CD14-positive monocyte (primary cell): Measurements from ENCODE around the gene BAAT. TPM values are rescaled to one million over a fixed set of nuclear protein-coding genes. Genes with fewer than 3 reads are reported as not detected.

Experiments used
- DNase-seq, 3 donors: peaks; one replicate each; pipeline ENCODE4 v3.0.0-alpha.2; 2011 to 2022
- H2AFZ ChIP-seq: 2 replicates; pipeline ENCODE4 v1.6.0; 2012; ENCODE audit warnings: mild to moderate bottlenecking, low read depth, low read length, inconsistent platforms; ENCODE audit not compliant: insufficient read depth, poor library complexity, severe bottlenecking
- H3K27ac ChIP-seq, 2 donors: 1 replicate in 1 of 2; 2 replicates in 1 of 2; pipeline ENCODE4 v1.5.1; 2012 to 2013; ENCODE audit warnings: low read length in 2 of 2, control low read depth in 1 of 2, inconsistent platforms in 1 of 2, low read depth in 1 of 2, mild to moderate bottlenecking in 1 of 2
- H3K27me3 ChIP-seq, 2 donors: one replicate each; pipeline versions ENCODE4 v1.6.0 to v1.6.1; 2011 to 2013; ENCODE audit warnings: low read length in 2 of 2; ENCODE audit not compliant: control insufficient read depth in 2 of 2, insufficient read depth in 2 of 2
- H3K36me3 ChIP-seq, 2 donors: replicated peaks in 1 of 2; 1 replicate in 1 of 2; 2 replicates in 1 of 2; pipeline versions ENCODE4 v1.5.1 to v1.6.1; 2012 to 2013; ENCODE audit warnings: low read length in 2 of 2, control low read depth in 1 of 2, inconsistent platforms in 1 of 2, mild to moderate bottlenecking in 1 of 2; ENCODE audit not compliant: insufficient read depth in 2 of 2, control insufficient read depth in 1 of 2
- H3K4me1 ChIP-seq, 2 donors: 1 replicate in 1 of 2; 2 replicates in 1 of 2; pipeline versions ENCODE4 v1.5.1 to v1.6.1; 2012 to 2013; ENCODE audit warnings: low read length in 2 of 2, control low read depth in 1 of 2, inconsistent platforms in 1 of 2, mild to moderate bottlenecking in 1 of 2, moderate library complexity in 1 of 2; ENCODE audit not compliant: insufficient read depth in 2 of 2, control insufficient read depth in 1 of 2
- H3K4me2 ChIP-seq: replicated peaks from 2 replicates; pipeline ENCODE3; 2012; ENCODE audit warnings: low read length, moderate library complexity, mild to moderate bottlenecking; ENCODE audit not compliant: poor library complexity, severe bottlenecking; ENCODE audit errors: extremely low read depth
- H3K4me3 ChIP-seq, 3 experiments: fragments of 200-600 bp in 1 of 3; sonication (generic) in 1 of 3; replicated peaks in 1 of 3; 1 replicate in 2 of 3; 2 replicates in 1 of 3; pipeline ENCODE4 v1.5.1; 2011 to 2013; ENCODE audit warnings: low read length in 3 of 3, mild to moderate bottlenecking in 3 of 3, control low read depth in 2 of 3, low read depth in 2 of 3, inconsistent platforms in 1 of 3, moderate library complexity in 1 of 3
- H3K79me2 ChIP-seq: 2 replicates; pipeline ENCODE4 v1.6.0; 2012; ENCODE audit warnings: mild to moderate bottlenecking, control low read depth, inconsistent platforms, low read length, moderate library complexity; ENCODE audit not compliant: insufficient read depth
- H3K9ac ChIP-seq: 2 replicates; pipeline ENCODE4 v1.6.0; 2017; ENCODE audit warnings: low read length, mild to moderate bottlenecking; ENCODE audit not compliant: insufficient read depth, poor library complexity, severe bottlenecking
- H3K9me3 ChIP-seq, 2 donors: replicated peaks in 1 of 2; 1 replicate in 1 of 2; 2 replicates in 1 of 2; pipeline versions ENCODE4 v1.5.1 to v1.6.1; 2012 to 2013; ENCODE audit warnings: low read length in 2 of 2, control low read depth in 1 of 2; ENCODE audit not compliant: control insufficient read depth in 1 of 2, insufficient read depth in 1 of 2
- H4K20me1 ChIP-seq: 2 replicates; pipeline ENCODE4 v1.6.0; 2012; ENCODE audit warnings: mild to moderate bottlenecking, low read length, control low read depth, moderate library complexity; ENCODE audit not compliant: insufficient read depth
- H3K27ac Mint-ChIP-seq, 7 donors: one replicate each; pipeline ENCODE4 v1.8.0; 2020; ENCODE audit warnings: mild to moderate bottlenecking in 7 of 7, mixed read lengths in 7 of 7, moderate library complexity in 6 of 7, inconsistent platforms in 2 of 7
- H3K27me3 Mint-ChIP-seq, 3 donors: one replicate each; pipeline ENCODE4 v1.8.0; 2021 to 2022; ENCODE audit warnings: low read depth in 3 of 3, mild to moderate bottlenecking in 3 of 3, mixed read lengths in 3 of 3, moderate library complexity in 3 of 3, inconsistent platforms in 1 of 3
- H3K36me3 Mint-ChIP-seq, 2 donors: one replicate each; pipeline ENCODE4 v1.8.0; 2020; ENCODE audit warnings: mixed read lengths in 2 of 2, inconsistent platforms in 1 of 2, mild to moderate bottlenecking in 1 of 2
- H3K4me1 Mint-ChIP-seq: one replicate; pipeline ENCODE4 v1.8.0; 2020; ENCODE audit warnings: mild to moderate bottlenecking, mixed read lengths
- H3K4me3 Mint-ChIP-seq, 2 donors: one replicate each; pipeline ENCODE4 v1.8.0; 2020; ENCODE audit warnings: mild to moderate bottlenecking in 2 of 2, mixed read lengths in 2 of 2, moderate library complexity in 1 of 2
- H3K9me3 Mint-ChIP-seq, 7 donors: one replicate each; pipeline ENCODE4 v1.8.0; 2020 to 2022; ENCODE audit warnings: mixed read lengths in 7 of 7, mild to moderate bottlenecking in 6 of 7, moderate library complexity in 6 of 7, inconsistent platforms in 2 of 7
- WGBS: methylation state at CpG from one replicate; pipeline ENCODE4 v1.1.5; 2013; ENCODE audit warnings: missing lambda C conversion rate; ENCODE audit not compliant: insufficient coverage; 5-methylcytosine and 5-hydroxymethylcytosine counted together
- intact Hi-C, 2 donors: fragments of 100-400 bp; cut with micrococcal nuclease; formaldehyde crosslinking; loops; one replicate each; pipeline versions ENCODE4 v1.15.0 to v1.15.1; 2023
- polyA plus RNA-seq, 3 donors: library from polyadenylated mRNA; depleted of rRNA in 1 of 3; unstranded in 2 of 3; stranded (reverse) in 1 of 3; fragments of 300-500 nt in 2 of 3; fragments of >200 nt in 1 of 3; fragmentation: Illumina TruSeq in 2 of 3; gene quantifications; 1 replicate in 2 of 3; 2 replicates in 1 of 3; pipeline ENCODE4 v1.2.3, GENCODE V29; 2012 to 2021
- TF ChIP-seq, protein P1 (sequence below): fragments of 200-600 bp; IDR thresholded peaks from one replicate; pipeline ENCODE4 v1.8.0; 2022; ENCODE audit warnings: antibody characterized with exemption, mild to moderate bottlenecking

Gene BAAT
- polyA plus RNA-seq, 3 donors: not detected

DNA sequence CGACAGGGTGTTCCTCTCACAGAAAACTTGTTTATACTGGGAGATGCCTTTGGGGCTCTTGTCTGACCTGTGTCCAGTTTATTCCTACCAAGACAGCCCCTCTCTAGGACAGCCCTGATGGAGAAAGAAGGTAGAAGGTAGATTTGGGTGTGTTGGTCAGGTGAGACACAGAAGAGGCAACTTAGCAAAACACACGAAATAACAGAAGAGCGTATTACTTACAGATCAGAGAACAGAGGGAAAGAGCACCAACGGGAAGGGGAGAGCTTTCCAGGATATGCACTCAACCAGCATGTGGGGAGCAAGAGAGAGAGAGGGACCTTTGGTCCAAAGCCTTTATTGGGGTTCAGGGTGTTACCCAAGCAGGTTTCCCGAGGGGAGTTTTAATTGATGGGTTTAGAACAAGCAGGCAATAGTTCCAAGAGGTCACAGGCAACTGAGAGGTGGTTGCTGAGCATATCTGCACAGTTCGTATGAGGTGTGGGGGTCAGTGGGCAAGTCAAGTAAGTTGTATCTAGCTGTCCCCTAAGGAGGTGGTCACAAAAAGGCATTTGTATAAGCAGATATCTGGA is 31.8 kb downstream of the BAAT start:
- Histone ChIP-seq H4K20me1 (no peaks in the 10 kb centered on the region), H3K4me3 (no peak overlapping the region), H3K9me3 (no peaks in the 10 kb centered on the region), H3K36me3 (no peaks in the 10 kb centered on the region), H3K79me2 (no peaks in the 10 kb centered on the region), H3K27ac (no peak overlapping the region), H3K4me1 (no peaks in the 10 kb centered on the region), H3K9ac (no peak overlapping the region), H3K27me3 (no peaks in the 10 kb centered on the region), H3K4me2 (no peak overlapping the region), H2AFZ (no peak overlapping the region)
- WGBS: 90% methylated on average over 5 of the region's 6 CpGs
- no peaks in the 10 kb centered on the region for H3K36me3 Mint-ChIP-seq
- H3K4me1 Mint-ChIP-seq: no peaks in the 10 kb centered on the region
- intact Hi-C loops: no loop called here
- TF ChIP-seq, protein P1, sequence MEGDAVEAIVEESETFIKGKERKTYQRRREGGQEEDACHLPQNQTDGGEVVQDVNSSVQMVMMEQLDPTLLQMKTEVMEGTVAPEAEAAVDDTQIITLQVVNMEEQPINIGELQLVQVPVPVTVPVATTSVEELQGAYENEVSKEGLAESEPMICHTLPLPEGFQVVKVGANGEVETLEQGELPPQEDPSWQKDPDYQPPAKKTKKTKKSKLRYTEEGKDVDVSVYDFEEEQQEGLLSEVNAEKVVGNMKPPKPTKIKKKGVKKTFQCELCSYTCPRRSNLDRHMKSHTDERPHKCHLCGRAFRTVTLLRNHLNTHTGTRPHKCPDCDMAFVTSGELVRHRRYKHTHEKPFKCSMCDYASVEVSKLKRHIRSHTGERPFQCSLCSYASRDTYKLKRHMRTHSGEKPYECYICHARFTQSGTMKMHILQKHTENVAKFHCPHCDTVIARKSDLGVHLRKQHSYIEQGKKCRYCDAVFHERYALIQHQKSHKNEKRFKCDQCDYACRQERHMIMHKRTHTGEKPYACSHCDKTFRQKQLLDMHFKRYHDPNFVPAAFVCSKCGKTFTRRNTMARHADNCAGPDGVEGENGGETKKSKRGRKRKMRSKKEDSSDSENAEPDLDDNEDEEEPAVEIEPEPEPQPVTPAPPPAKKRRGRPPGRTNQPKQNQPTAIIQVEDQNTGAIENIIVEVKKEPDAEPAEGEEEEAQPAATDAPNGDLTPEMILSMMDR: no peak
- peaks cover 0 to 17% (median 3%) of the 10 kb centered on the region in 7 donors for H3K9me3 Mint-ChIP-seq
- no peak for DNase-seq
- H3K27ac Mint-ChIP-seq: no peak overlapping the region
- no peak overlapping the region for H3K4me3 Mint-ChIP-seq
- H3K27me3 Mint-ChIP-seq: peaks cover 0 to 2% (median 1%) of the 10 kb centered on the region in 3 donors

DNA sequence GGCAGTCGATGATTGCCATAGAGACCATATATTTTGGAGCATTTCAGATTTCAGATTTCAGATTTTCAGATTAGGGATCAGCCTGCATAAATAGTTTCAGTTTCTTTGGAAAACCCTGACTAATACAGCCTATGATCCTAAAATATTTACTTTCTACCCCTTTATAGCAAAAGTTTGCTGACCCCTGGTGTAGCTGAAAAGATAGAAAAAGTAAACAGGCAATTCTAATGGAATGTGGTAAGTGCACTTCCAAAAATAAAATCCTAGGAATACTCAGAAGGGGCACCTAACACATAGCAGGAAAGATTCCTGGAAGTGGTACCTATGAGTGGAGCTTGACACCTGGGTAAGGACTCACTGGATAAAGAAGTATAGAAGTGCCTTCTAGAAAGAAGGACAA is 34.5 kb downstream of the BAAT start:
- Histone ChIP-seq H3K9me3 (peaks cover 0 to 2% of the 10 kb centered on the region in 2 donors), H3K36me3 (no peaks in the 10 kb centered on the region), H3K9ac (no peak overlapping the region), H3K27ac (no peak overlapping the region), H3K4me2 (no peak overlapping the region), H2AFZ (no peak overlapping the region), H3K79me2 (no peaks in the 10 kb centered on the region), H3K4me1 (no peaks in the 10 kb centered on the region), H3K27me3 (no peaks in the 10 kb centered on the region), H3K4me3 (no peak overlapping the region), H4K20me1 (no peaks in the 10 kb centered on the region)
- WGBS: no CpG with 5 or more reads among the region's 1 CpG
- peaks cover 0 to 10% (median 2%) of the 10 kb centered on the region in 7 donors for H3K9me3 Mint-ChIP-seq
- no peak overlapping the region for H3K4me3 Mint-ChIP-seq
- H3K27ac Mint-ChIP-seq: no peak overlapping the region
- DNase-seq: no peak
- intact Hi-C loops: no loop called here
- H3K27me3 Mint-ChIP-seq: peaks cover 0 to 5% (median 1%) of the 10 kb centered on the region in 3 donors
- TF ChIP-seq, protein P1: no peak
- H3K4me1 Mint-ChIP-seq: no peaks in the 10 kb centered on the region
- H3K36me3 Mint-ChIP-seq: no peaks in the 10 kb centered on the region
